Ascending aorta (tissue), 2 donors: ENCODE results near the gene CRIP2. TPM values are rescaled to one million over a fixed set of nuclear protein-coding genes. Genes with fewer than 3 reads are reported as not detected.
A peak's percentile ranks its signal among the peaks of the same experiment; 100 is the strongest.

Experiments used
- DNase-seq, 2 donors: peaks; one replicate each; pipeline ENCODE4 v3.0.0-alpha.2; 2019; ENCODE audit warnings: low spot score in 2 of 2
- H3K27ac ChIP-seq, 2 donors: fragments of 200-600 bp; sonication (generic); one replicate each; pipeline ENCODE4 v1.5.1; 2016 to 2017; ENCODE audit warnings: mild to moderate bottlenecking in 1 of 2
- H3K27me3 ChIP-seq: fragments of 200-600 bp; sonication (generic); one replicate; pipeline ENCODE4 v1.5.1; 2017
- H3K36me3 ChIP-seq, 2 donors: fragments of 200-600 bp; sonication (generic); one replicate each; pipeline ENCODE4 v1.5.1; 2016
- H3K4me1 ChIP-seq, 2 donors: fragments of 200-600 bp; sonication (generic); one replicate each; pipeline ENCODE4 v1.5.1; 2016 to 2017; ENCODE audit warnings: mild to moderate bottlenecking in 1 of 2
- H3K4me3 ChIP-seq, 2 donors: fragments of 200-600 bp; sonication (generic); one replicate each; pipeline ENCODE4 v1.5.1; 2016 to 2017; ENCODE audit warnings: mild to moderate bottlenecking in 1 of 2
- H3K9me3 ChIP-seq, 2 donors: fragments of 200-600 bp; sonication (generic); one replicate each; pipeline ENCODE4 v1.5.1; 2016
- intact Hi-C: fragments of 100-400 bp; cut with DNase I; formaldehyde crosslinking; loops from one replicate; pipeline ENCODE4 v1.15.1; 2023
- total RNA-seq: library from RNA; depleted of rRNA; stranded (reverse); fragments of >200 nt; gene quantifications from one replicate; pipeline ENCODE4 v1.1.0, GENCODE V29; 2016
- TF ChIP-seq, protein P1 (sequence below), 3 experiments: fragments of 200-600 bp in 2 of 3; fragments of 450-650 bp in 1 of 3; sonication (generic) in 2 of 3; IDR thresholded peaks; one replicate each; pipeline ENCODE4 v1.5.1; 2016 to 2019; ENCODE audit warnings: antibody characterized with exemption in 3 of 3, mild to moderate bottlenecking in 1 of 3, moderate library complexity in 1 of 3

CRIP2 gene
- total RNA-seq, 1 donor from 2014 or later: 665 TPM

DNA sequence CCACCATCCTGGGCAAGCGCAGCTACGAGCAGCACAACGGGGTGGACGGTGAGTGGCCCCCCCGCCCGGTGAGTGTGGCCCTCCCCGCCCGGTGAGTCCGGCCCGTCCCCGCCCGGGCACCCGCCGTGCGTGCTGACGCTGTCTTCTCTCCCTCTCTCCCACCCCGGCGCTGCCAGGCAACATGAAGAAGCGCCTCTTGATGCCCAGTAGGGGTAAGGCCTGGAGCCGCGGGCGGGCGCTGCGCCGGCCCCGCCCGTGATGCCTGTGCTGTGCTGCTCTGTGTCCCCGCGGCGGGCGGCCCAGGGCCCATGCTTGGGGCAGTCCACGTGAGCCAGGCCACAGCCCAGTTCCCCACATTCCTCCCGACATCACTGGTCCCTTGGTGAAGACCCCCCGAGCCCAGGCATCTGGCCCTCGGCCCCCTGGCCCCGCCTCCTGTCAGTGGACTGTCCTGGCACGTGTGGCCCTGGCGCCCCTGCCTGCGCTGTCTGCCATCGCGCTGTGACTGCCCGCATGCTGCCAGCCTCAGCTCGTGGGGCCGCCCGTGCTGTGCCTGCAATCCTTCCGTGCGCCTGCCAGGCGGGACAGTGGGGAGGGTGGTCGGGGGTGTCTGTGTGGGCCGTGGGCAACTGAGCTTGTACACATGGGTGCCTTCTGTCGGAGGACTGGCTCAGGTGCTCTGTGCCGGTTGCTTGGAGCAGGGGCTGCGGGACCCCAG lies 7.9 kb upstream of the CRIP2 start:
- H3K27ac ChIP-seq: no peak overlapping the region
- TF ChIP-seq, protein P1, sequence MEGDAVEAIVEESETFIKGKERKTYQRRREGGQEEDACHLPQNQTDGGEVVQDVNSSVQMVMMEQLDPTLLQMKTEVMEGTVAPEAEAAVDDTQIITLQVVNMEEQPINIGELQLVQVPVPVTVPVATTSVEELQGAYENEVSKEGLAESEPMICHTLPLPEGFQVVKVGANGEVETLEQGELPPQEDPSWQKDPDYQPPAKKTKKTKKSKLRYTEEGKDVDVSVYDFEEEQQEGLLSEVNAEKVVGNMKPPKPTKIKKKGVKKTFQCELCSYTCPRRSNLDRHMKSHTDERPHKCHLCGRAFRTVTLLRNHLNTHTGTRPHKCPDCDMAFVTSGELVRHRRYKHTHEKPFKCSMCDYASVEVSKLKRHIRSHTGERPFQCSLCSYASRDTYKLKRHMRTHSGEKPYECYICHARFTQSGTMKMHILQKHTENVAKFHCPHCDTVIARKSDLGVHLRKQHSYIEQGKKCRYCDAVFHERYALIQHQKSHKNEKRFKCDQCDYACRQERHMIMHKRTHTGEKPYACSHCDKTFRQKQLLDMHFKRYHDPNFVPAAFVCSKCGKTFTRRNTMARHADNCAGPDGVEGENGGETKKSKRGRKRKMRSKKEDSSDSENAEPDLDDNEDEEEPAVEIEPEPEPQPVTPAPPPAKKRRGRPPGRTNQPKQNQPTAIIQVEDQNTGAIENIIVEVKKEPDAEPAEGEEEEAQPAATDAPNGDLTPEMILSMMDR (IDR thresholded peaks at IDR 0.05): no peak
- peaks cover 13 to 17% of the 10 kb centered on the region in 2 donors for H3K4me1 ChIP-seq
- H3K27me3 ChIP-seq: no peaks in the 10 kb centered on the region
- no peak for DNase-seq
- no peaks in the 10 kb centered on the region for H3K9me3 ChIP-seq
- H3K36me3 ChIP-seq: peaks cover 48 to 56% of the 10 kb centered on the region in 2 donors
- no peak overlapping the region for H3K4me3 ChIP-seq
- intact Hi-C loops: no loop called here

DNA sequence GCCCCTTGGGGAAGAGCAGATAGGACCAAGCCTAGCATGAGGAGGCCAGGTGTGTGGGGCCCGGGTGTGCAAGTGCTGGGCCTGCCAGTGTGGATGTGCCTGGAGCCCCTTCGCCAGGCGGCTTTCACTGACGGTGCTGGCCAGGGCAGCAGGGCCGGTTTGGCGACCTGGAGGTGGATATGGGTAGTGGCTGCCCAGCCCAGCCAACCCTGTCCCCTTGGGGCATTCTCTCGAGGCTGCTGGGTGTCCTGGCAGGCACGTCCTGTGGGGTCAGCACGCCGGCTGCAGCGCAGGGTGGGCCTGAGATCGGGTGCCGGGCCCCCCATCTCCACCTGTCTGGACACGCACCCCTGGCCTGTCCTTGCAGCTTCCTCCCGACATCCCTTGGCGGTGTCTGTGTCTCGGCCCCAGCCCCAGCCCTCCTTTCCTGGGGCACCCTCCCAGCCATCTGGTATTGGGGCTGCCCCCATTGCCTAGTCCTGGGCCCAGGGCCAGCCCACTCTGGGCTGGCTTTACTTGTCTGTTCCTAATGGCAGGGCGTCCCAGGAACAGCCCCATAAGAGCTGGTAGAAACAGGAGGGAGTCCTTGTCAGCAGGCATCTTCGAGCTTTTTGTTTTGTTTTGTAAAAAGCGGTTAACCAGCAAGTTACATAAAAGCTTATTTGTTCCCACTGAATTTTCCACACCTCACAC lies 7.2 kb upstream of the CRIP2 start:
- peaks cover 44 to 51% of the 10 kb centered on the region in 2 donors for H3K36me3 ChIP-seq
- peak overlapping the region; percentile 46 to 89 for H3K27ac ChIP-seq

DNA sequence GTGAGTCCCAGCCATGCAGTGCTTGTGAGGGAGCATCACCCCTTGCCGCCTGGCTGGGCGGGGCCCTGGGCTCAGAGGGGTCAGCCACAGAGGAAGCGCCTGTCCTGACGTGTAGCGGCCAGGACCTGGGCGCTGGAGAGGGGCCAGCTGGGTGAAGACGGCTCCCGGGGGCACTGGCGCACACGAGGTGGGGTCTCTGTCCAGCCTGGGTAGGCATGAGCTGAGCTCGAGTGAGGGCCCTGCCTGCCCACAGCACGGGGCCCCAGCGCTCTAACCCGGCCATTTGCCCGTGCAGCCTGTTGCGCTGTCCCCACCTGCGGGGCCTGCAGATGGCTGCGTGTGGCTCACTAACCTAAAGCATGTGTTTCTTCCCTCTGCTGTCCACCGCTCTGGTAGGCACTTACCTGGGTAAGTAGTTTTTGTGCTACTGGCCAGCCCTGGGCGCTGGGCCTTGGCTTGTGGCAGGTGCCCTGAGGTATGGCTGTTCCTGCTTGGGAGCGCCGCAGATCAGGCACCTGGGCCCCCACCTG lies 6.6 kb upstream of the CRIP2 start:
- Histone ChIP-seq H3K36me3 (peaks cover 44 to 48% of the 10 kb centered on the region in 2 donors), H3K27ac (peak overlapping the region; percentile 46 to 89), H3K9me3 (no peaks in the 10 kb centered on the region), H3K4me3 (no peak overlapping the region), H3K27me3 (no peaks in the 10 kb centered on the region), H3K4me1 (peaks cover 16 to 30% of the 10 kb centered on the region in 2 donors)
- no peak for DNase-seq
- TF ChIP-seq, protein P1 (IDR thresholded peaks at IDR 0.05): no peak
- intact Hi-C loops: loop anchor here (2.0 kb wide), 1 partner anchor 19 kb away; no protein-coding TSS in a partner anchor

More for the DNA sequence above, 7.2 kb upstream of the CRIP2 start:
- DNase-seq: no peak
- TF ChIP-seq, protein P1 (IDR thresholded peaks at IDR 0.05): no peak
- H3K4me1 ChIP-seq: peaks cover 16 to 24% of the 10 kb centered on the region in 2 donors
- H3K27me3 ChIP-seq: no peaks in the 10 kb centered on the region
- intact Hi-C loops: no loop called here
- H3K4me3 ChIP-seq: no peak overlapping the region
- H3K9me3 ChIP-seq: no peaks in the 10 kb centered on the region

DNA sequence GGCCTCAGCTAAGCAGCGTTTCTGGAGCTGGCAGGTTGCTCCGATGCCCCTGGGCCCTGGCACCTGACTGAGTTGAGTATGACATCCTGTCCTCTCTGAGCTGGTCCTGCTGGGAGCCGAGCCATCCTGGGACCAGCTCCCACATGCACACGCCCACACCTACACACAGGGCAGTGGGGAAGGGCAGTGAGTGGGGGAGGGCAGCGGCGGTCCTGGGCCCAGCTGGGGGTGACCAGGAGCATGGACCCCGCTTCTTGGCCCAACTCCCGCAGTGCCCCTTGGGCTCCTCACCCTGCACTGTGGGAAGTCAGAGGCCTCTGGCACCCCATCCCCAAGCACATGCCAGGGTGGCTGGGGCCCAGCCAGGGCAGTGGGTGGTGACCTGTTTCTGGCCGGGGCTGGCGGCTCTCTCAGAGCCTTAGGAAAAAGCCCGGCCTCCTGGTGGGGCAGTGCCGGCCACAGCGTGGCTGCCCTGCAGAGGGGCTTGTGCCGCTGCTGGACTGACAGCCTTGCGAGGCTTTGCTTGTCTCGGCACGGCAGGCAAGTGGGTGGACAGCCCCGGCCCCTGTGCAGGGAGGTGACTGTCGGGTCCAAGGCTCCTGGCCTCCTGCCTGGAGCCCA lies 5.9 kb upstream of the CRIP2 start:
- peak overlapping the region; percentile 46 to 89 for H3K27ac ChIP-seq
- H3K9me3 ChIP-seq: no peaks in the 10 kb centered on the region
- no peak overlapping the region for H3K4me3 ChIP-seq
- peaks cover 21 to 37% of the 10 kb centered on the region in 2 donors for H3K4me1 ChIP-seq
- H3K27me3 ChIP-seq: no peaks in the 10 kb centered on the region
- intact Hi-C loops: loop anchor here (2.0 kb wide), 1 partner anchor 20 kb away; no protein-coding TSS in a partner anchor
- DNase-seq: no peak
- H3K36me3 ChIP-seq: peaks cover 39 to 41% of the 10 kb centered on the region in 2 donors
- TF ChIP-seq, protein P1 (IDR thresholded peaks at IDR 0.05): peak in 1 of 3 experiments; percentile 15
